Suppressor macrophage (primary cell): ENCODE data around the gene RTN4RL1.
A peak's percentile ranks its signal among the peaks of the same experiment; 100 is the strongest.

Source experiments
- DNase-seq, 4 experiments: peaks; one replicate each; pipeline ENCODE4 v3.0.0-alpha.2; 2020 to 2022
- total RNA-seq, 17 experiments: gene quantifications; one replicate each; lab custom pipeline; 2026; ENCODE audit warnings: mixed read lengths in 6 of 17, inconsistent platforms in 3 of 17; lab: John Stamatoyannopoulos, UW

Gene RTN4RL1
- 0 to 1.5 (median 0.08) reads per million in 17 experiments for total RNA-seq

- DNase-seq = peak; percentile 29 to 62 (median 46)
These were observed at the start of gene RTN4RL1 for GRCh38 chr17:2025220-2025621. TSS of gene RTN4RL1 (minus strand) at chr17:2025334. CDS start at chr17:2024865, 469 bp downstream.

- no peak for DNase-seq
These were observed 49.8 kb upstream of the RTN4RL1 start for GRCh38 chr17:2074919-2075318.

GRCh38 chr17:2071455-2072281 lies 46.5 kb upstream of the RTN4RL1 start:
- peak; percentile 39 to 63 (median 60) for DNase-seq

- no peak for DNase-seq
These were observed 45.9 kb upstream of the RTN4RL1 start for GRCh38 chr17:2071024-2071385.

- DNase-seq = no peak
These were observed 45.3 kb upstream of the RTN4RL1 start for GRCh38 chr17:2070241-2071023.

- DNase-seq = no peak
These were observed 43.5 kb upstream of the RTN4RL1 start for GRCh38 chr17:2068519-2069051.

- DNase-seq = no peak
These were observed 42.9 kb upstream of the RTN4RL1 start for GRCh38 chr17:2068031-2068518.

GRCh38 chr17:2067608-2068024 lies 42.5 kb upstream of the RTN4RL1 start:
- DNase-seq = no peak

- DNase-seq = no peak
These were observed 42.0 kb upstream of the RTN4RL1 start for GRCh38 chr17:2067048-2067561.

- no peak for DNase-seq
These were observed 40.8 kb upstream of the RTN4RL1 start for GRCh38 chr17:2065949-2066400.

- peak; percentile 44 to 70 (median 60) for DNase-seq
These were observed 40.0 kb upstream of the RTN4RL1 start for GRCh38 chr17:2064980-2065785.

- no peak for DNase-seq
These were observed 39.4 kb upstream of the RTN4RL1 start for GRCh38 chr17:2064520-2064971.

GRCh38 chr17:2064147-2064489 lies 39.0 kb upstream of the RTN4RL1 start:
- no peak for DNase-seq

GRCh38 chr17:2063261-2064146 lies 38.4 kb upstream of the RTN4RL1 start:
- DNase-seq = no peak

GRCh38 chr17:2062571-2063183 lies 37.5 kb upstream of the RTN4RL1 start:
- DNase-seq = no peak

- no peak for DNase-seq
These were observed 36.4 kb upstream of the RTN4RL1 start for GRCh38 chr17:2061441-2061958.

GRCh38 chr17:2060681-2061440 lies 35.7 kb upstream of the RTN4RL1 start:
- no peak for DNase-seq

GRCh38 chr17:2060385-2060658 lies 35.2 kb upstream of the RTN4RL1 start:
- no peak for DNase-seq

GRCh38 chr17:2059547-2060384 lies 34.6 kb upstream of the RTN4RL1 start:
- DNase-seq = no peak
